Brain microvascular endothelial cell (primary cell): ENCODE results near the gene SMOC1.

Source experiments
- DNase-seq: peaks from one replicate; pipeline ENCODE4 v3.0.0-alpha.2; 2020
- H3K27ac ChIP-seq: fragments of 250-450 bp; sonication (Bioruptor Pico); 2 replicates; pipeline ENCODE4 v1.5.1; 2020; ENCODE audit warnings: mild to moderate bottlenecking, moderate library complexity
- H3K27me3 ChIP-seq: fragments of 250-450 bp; sonication (Bioruptor Pico); replicated peaks from 2 replicates; pipeline ENCODE4 v1.5.1; 2020; ENCODE audit warnings: mild to moderate bottlenecking
- H3K36me3 ChIP-seq: fragments of 250-450 bp; sonication (Bioruptor Pico); replicated peaks from 2 replicates; pipeline ENCODE4 v1.5.1; 2020; ENCODE audit warnings: mild to moderate bottlenecking
- H3K4me3 ChIP-seq: 2 replicates; pipeline ENCODE4 v1.5.1; 2011; ENCODE audit warnings: low read depth, mild to moderate bottlenecking, control low read depth, low read length, moderate library complexity
- CTCF ChIP-seq: IDR thresholded peaks from 2 replicates; pipeline ENCODE4 v1.5.1; 2011; ENCODE audit warnings: low read depth, mild to moderate bottlenecking, moderate library complexity, low read length, control low read depth, inconsistent platforms; ENCODE audit errors: missing control alignments
- in situ Hi-C: cut with HindIII; loops from 2 replicates; pipeline ENCODE4 v1.10.0; 2017; ENCODE audit warnings: low sequenced_read_pairs, low pct_ligation_motif_present

Gene SMOC1

GRCh38 chr14:69904246-69904645 is 25.0 kb downstream of the SMOC1 start:
- no peak for TF ChIP-seq CTCF
- no peak for DNase-seq

GRCh38 chr14:69906201-69906600 is 27.0 kb downstream of the SMOC1 start:
- in situ Hi-C loops, result no loop called here
- Histone ChIP-seq H3K36me3 (no peaks in the 10 kb centered on the region), H3K27me3 (no peaks in the 10 kb centered on the region), H3K4me3 (no peak overlapping the region), H3K27ac (no peak overlapping the region)
- no peak for TF ChIP-seq CTCF
- no peak for DNase-seq

More at GRCh38 chr14:69904246-69904645, 25.0 kb downstream of the SMOC1 start:
- H3K36me3 ChIP-seq, result no peaks in the 10 kb centered on the region
- no peak overlapping the region for H3K27ac ChIP-seq
- H3K27me3 ChIP-seq, result no peaks in the 10 kb centered on the region
- H3K4me3 ChIP-seq, result no peak overlapping the region
- in situ Hi-C loops, result no loop called here

GRCh38 chr14:69909826-69910550 is 30.8 kb downstream of the SMOC1 start:
- H3K27me3 ChIP-seq, result no peaks in the 10 kb centered on the region
- H3K4me3 ChIP-seq, result no peak overlapping the region
- H3K27ac ChIP-seq, result no peak overlapping the region
- no peaks in the 10 kb centered on the region for H3K36me3 ChIP-seq
- DNase-seq, result no peak
- TF ChIP-seq CTCF, result no peak
- in situ Hi-C loops, result no loop called here

GRCh38 chr14:69910871-69911270 is 31.7 kb downstream of the SMOC1 start:
- H3K27me3 ChIP-seq, result no peaks in the 10 kb centered on the region
- no peak overlapping the region for H3K27ac ChIP-seq
- DNase-seq, result no peak
- H3K4me3 ChIP-seq, result no peak overlapping the region
- TF ChIP-seq CTCF, result no peak
- in situ Hi-C loops, result no loop called here
- H3K36me3 ChIP-seq, result no peaks in the 10 kb centered on the region

- no peak overlapping the region for H3K27ac ChIP-seq
- no peaks in the 10 kb centered on the region for H3K36me3 ChIP-seq
- TF ChIP-seq CTCF, result no peak
- H3K4me3 ChIP-seq, result no peak overlapping the region
- DNase-seq, result no peak
- no peaks in the 10 kb centered on the region for H3K27me3 ChIP-seq
- in situ Hi-C loops, result no loop called here
Measured at GRCh38 chr14:69913686-69914085, 34.5 kb downstream of the SMOC1 start.

GRCh38 chr14:69916396-69916795 is 37.2 kb downstream of the SMOC1 start:
- no peak overlapping the region for H3K27ac ChIP-seq
- no peaks in the 10 kb centered on the region for H3K36me3 ChIP-seq
- no peak overlapping the region for H3K4me3 ChIP-seq
- TF ChIP-seq CTCF, result no peak
- in situ Hi-C loops, result no loop called here
- DNase-seq, result no peak
- no peaks in the 10 kb centered on the region for H3K27me3 ChIP-seq
